PFSK-1 (cell line): ENCODE measurements around the gene CHD6.

Source experiments
- FOXP2 ChIP-seq: optimal IDR thresholded peaks from 2 replicates; pipeline ENCODE3; 2011; ENCODE audit warnings: borderline replicate concordance, control low read depth, inconsistent platforms; ENCODE audit not compliant: insufficient read depth; ENCODE audit errors: extremely low read length, extremely low read depth
- POLR2AphosphoS5 ChIP-seq: IDR thresholded peaks from 2 replicates; pipeline ENCODE4 v1.6.1; 2012; ENCODE audit warnings: low read depth, mild to moderate bottlenecking, control low read depth, low read length, moderate library complexity
- REST ChIP-seq, 2 experiments: IDR thresholded peaks; 2 replicates each; pipeline versions ENCODE4 v1.6.1 to v1.8.0; 2011 to 2012; ENCODE audit warnings: low read depth in 2 of 2, low read length in 2 of 2, control low read depth in 1 of 2, inconsistent platforms in 1 of 2, mild to moderate bottlenecking in 1 of 2, moderate library complexity in 1 of 2; ENCODE audit not compliant: insufficient read depth in 1 of 2
- SIN3A ChIP-seq: IDR thresholded peaks from 2 replicates; pipeline ENCODE4 v1.6.1; 2012; ENCODE audit warnings: mild to moderate bottlenecking, low read length, moderate library complexity, borderline replicate concordance; ENCODE audit not compliant: insufficient read depth
- TAF1 ChIP-seq: IDR thresholded peaks from 2 replicates; pipeline ENCODE4 v1.6.1; 2012; ENCODE audit warnings: low read length, control low read depth, borderline replicate concordance; ENCODE audit not compliant: insufficient read depth

Gene CHD6

GRCh38 chr20:41513829-41514228 lies 104.3 kb downstream of the CHD6 start:
- TF ChIP-seq TAF1 = no peak
- TF ChIP-seq REST (IDR thresholded peaks at IDR 0.05; ENCODE audit: insufficient read depth in 1 of 2, low read depth in 2 of 2, low read length in 2 of 2) = no peak
- no peak for TF ChIP-seq FOXP2
- no peak for TF ChIP-seq SIN3A
- no peak for TF ChIP-seq POLR2AphosphoS5

GRCh38 chr20:41512624-41513023 lies 105.6 kb downstream of the CHD6 start:
- TF ChIP-seq SIN3A (no peak), TAF1 (no peak)

- TF ChIP-seq POLR2AphosphoS5 (no peak), TAF1 (no peak), SIN3A (no peak), FOXP2 (no peak), REST (IDR thresholded peaks at IDR 0.05; ENCODE audit: insufficient read depth in 1 of 2, low read depth in 2 of 2, low read length in 2 of 2) (no peak)
Observed at GRCh38 chr20:41510847-41511450, 107.2 kb downstream of the CHD6 start.

- TF ChIP-seq REST (IDR thresholded peaks at IDR 0.05; ENCODE audit: insufficient read depth in 1 of 2, low read depth in 2 of 2, low read length in 2 of 2) (no peak), POLR2AphosphoS5 (no peak), SIN3A (no peak), FOXP2 (no peak), TAF1 (no peak)
Observed at GRCh38 chr20:41510224-41510623, 108.0 kb downstream of the CHD6 start.

GRCh38 chr20:41509316-41510200 lies 108.6 kb downstream of the CHD6 start:
- no peak for TF ChIP-seq POLR2AphosphoS5

GRCh38 chr20:41508335-41508734 lies 109.8 kb downstream of the CHD6 start:
- TF ChIP-seq REST (IDR thresholded peaks at IDR 0.05; ENCODE audit: insufficient read depth in 1 of 2, low read depth in 2 of 2, low read length in 2 of 2) (no peak), FOXP2 (no peak), SIN3A (no peak), POLR2AphosphoS5 (no peak), TAF1 (no peak)
